Mucosa of stomach (tissue), 1 donor: ENCODE measurements around the gene CNOT6L.
"Not testable (repeated sequence)": the region's sequence is repeated elsewhere in the genome, so short reads cannot be mapped to it uniquely, and the experiment has no call there.

Source experiments
- H3K27me3 ChIP-seq: one replicate; pipeline ENCODE4 v1.7.0; 2013; ENCODE audit warnings: mild to moderate bottlenecking, low read length; ENCODE audit not compliant: control insufficient read depth, insufficient read depth
- H3K36me3 ChIP-seq: one replicate; pipeline ENCODE4 v1.7.0; 2013; ENCODE audit warnings: low read length; ENCODE audit not compliant: control insufficient read depth, insufficient read depth
- H3K4me1 ChIP-seq: one replicate; pipeline ENCODE4 v1.7.0; 2013; ENCODE audit warnings: mild to moderate bottlenecking, low read length; ENCODE audit not compliant: control insufficient read depth, insufficient read depth
- H3K4me3 ChIP-seq: one replicate; pipeline ENCODE4 v1.7.0; 2013; ENCODE audit warnings: low read length
- H3K9ac ChIP-seq: one replicate; pipeline ENCODE4 v1.7.0; 2013; ENCODE audit warnings: mild to moderate bottlenecking, low read length, moderate library complexity
- H3K9me3 ChIP-seq: one replicate; pipeline ENCODE4 v1.7.0; 2013; ENCODE audit warnings: mild to moderate bottlenecking, low read length, moderate library complexity; ENCODE audit not compliant: control insufficient read depth
- donor health status: Pancreatic carcinoma.

Gene CNOT6L

DNA sequence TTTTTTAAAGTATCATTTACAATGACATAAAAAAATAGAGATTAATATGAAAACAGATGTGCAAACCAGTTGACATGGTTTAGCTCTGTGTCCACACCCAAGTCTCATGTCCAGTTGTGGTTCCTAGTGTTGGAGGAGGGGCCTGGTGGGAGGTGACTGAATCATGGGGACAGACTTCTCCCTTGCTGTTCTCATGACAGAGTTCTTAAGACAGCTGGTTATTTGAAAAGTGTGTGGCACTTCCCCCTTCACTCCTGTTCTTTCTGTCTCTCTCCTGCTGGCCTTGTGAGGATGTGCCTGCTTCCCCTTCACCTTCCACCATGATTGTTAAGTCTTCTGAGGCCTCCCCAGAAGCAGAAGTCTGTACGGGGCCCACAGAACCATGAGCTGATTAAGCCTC lies 23.8 kb downstream of the CNOT6L start:
- Histone ChIP-seq H3K36me3 (no peaks in the 10 kb centered on the region), H3K4me1 (no peaks in the 10 kb centered on the region), H3K27me3 (no peaks in the 10 kb centered on the region), H3K4me3 (no peak overlapping the region), H3K9ac (no peak overlapping the region), H3K9me3 (no peaks in the 10 kb centered on the region)

DNA sequence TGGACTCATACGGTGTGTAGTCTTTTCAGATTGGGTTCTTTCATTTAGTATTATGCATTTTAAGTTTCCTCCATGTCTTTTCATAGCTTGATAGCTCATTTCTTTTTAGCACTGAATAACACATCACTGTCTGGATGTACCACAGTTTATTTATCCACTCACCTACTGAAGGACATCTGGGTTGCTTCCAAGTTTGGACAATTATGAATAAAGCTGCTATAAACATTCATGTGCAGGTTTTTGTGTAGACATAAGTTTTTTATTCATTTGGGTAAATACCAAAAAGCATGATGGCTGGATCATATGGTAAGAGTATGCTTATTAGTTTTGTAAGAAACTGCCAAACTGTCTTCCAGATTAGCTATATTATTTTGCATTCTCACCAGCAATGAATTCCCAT lies 29.0 kb downstream of the CNOT6L start:
- no peak overlapping the region for H3K9ac ChIP-seq
- no peaks in the 10 kb centered on the region for H3K36me3 ChIP-seq
- no peaks in the 10 kb centered on the region for H3K9me3 ChIP-seq
- H3K4me3 ChIP-seq = no peak overlapping the region
- no peaks in the 10 kb centered on the region for H3K27me3 ChIP-seq
- no peaks in the 10 kb centered on the region for H3K4me1 ChIP-seq

DNA sequence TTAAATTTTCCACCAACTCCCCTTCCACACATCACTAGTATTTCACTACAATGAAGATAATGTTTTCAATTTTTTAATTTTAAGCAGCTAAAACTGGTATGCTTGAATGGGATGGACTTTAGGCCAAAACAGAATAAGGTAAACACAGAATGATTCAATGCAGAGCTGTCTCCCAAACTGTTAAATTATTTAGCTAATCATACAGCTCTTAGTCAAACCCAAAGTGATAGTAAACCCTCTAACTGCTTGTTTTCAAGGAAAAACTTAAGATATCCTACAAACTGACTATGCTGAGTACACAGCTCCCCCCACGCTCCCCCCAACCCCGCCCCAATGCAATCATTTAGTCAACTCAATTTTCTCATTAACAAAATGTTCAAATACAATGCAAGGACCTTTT lies 30.2 kb downstream of the CNOT6L start:
- no peak overlapping the region for H3K9ac ChIP-seq
- H3K4me1 ChIP-seq = no peaks in the 10 kb centered on the region
- H3K36me3 ChIP-seq = no peaks in the 10 kb centered on the region
- no peaks in the 10 kb centered on the region for H3K27me3 ChIP-seq
- H3K4me3 ChIP-seq = no peak overlapping the region
- no peaks in the 10 kb centered on the region for H3K9me3 ChIP-seq

DNA sequence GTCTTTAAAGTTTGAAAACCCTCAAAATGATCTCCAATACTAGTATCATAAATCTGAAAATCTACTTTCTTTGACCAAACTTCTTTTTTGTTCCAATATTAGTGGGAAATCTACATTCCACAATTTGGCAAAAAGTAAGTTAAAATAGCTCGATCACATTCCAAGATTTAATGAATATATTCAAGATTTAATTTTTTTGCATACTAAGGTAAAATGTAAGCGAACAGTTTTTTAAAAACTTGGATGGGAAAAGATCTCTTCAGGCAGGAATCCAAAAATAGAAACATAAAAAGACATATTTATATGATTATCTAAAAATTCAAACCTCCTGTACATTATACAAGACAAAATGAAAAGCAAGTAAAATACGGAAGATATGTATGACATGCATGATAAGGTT lies 31.2 kb downstream of the CNOT6L start:
- no peaks in the 10 kb centered on the region for H3K9me3 ChIP-seq
- H3K27me3 ChIP-seq = no peaks in the 10 kb centered on the region
- H3K36me3 ChIP-seq = no peaks in the 10 kb centered on the region
- no peaks in the 10 kb centered on the region for H3K4me1 ChIP-seq
- H3K4me3 ChIP-seq = no peak overlapping the region
- no peak overlapping the region for H3K9ac ChIP-seq

DNA sequence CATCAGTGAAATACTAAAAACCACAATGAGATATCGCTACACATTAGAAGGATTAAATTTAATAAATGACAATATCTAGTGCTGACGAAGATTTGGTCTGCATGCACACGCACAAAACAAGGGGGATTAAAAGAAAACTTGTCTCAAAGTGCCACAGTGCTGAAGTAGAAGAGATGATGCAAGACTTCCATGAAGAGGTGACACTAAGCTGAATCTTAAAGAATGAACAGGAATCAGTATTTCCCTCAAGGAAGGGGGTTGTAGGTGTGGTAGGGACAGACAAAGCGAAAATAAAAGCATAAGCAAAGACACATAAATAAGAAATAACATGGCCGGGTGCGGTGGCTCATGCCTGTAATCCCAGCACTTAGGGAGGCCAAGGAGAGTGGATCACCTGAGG lies 33.5 kb downstream of the CNOT6L start:
- Histone ChIP-seq H3K36me3 (no peaks in the 10 kb centered on the region), H3K27me3 (no peaks in the 10 kb centered on the region), H3K9me3 (no peaks in the 10 kb centered on the region), H3K4me3 (no peak overlapping the region), H3K9ac (no peak overlapping the region), H3K4me1 (peaks cover 7% of the 10 kb centered on the region)

DNA sequence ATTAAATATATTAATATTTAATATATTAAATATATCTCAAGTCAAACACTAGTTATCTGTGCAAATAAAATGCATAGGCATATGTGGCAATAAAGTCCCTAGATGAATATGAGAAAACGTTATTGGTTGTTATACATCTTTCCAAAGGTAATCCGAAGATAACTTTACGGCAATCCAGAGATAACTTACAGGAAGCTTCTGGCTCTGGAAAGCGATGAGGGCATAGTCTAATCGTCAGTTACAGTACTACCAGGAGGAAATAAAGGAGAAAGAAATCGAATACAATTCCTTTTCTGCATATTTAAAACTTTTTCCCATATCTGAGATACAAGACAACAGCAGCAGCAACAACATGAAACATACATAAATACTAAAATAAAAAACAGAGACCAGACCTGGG lies 35.3 kb downstream of the CNOT6L start:
- peaks cover 7% of the 10 kb centered on the region for H3K4me1 ChIP-seq

DNA sequence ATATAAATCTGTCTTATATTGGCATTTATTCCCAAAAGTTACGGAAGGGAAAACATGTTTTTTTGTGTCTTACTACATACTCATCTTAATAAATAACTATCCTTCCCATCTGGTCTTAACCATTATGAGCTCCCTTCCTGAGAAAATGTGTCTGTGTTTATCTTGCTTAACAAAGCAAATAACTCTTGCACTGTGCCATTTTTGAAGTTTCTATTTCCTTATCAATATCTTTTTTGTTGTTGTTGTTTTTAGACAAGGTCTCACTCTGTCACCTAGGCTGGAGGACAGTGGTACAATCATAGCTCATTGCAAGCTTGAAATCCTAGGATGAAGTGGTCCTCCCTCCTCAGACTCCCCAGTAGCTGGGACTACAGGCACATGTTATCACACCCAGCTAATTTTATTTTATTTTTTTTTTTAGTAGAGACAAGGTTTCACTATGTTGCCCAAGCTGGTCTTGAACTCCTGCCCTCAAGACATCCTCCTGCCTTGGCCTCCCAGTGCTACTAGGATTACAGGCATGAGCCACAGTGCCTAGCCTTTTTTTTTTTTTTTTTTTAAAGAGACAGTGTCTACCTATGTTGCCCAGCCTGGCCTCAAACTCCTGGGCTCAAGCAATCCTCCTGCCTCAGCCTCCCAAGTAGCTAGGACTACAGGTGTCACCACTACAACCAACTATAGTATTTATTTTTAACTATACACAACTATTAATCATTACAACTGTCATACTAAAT lies 36.9 kb downstream of the CNOT6L start:
- peaks cover 10% of the 10 kb centered on the region for H3K4me1 ChIP-seq
- H3K9me3 ChIP-seq = no peaks in the 10 kb centered on the region
- no peak overlapping the region for H3K4me3 ChIP-seq
- H3K36me3 ChIP-seq = no peaks in the 10 kb centered on the region
- H3K27me3 ChIP-seq = no peaks in the 10 kb centered on the region
- no peak overlapping the region for H3K9ac ChIP-seq

More for the DNA sequence above, 35.3 kb downstream of the CNOT6L start:
- Histone ChIP-seq H3K9me3 (no peaks in the 10 kb centered on the region), H3K9ac (no peak overlapping the region), H3K36me3 (no peaks in the 10 kb centered on the region), H3K27me3 (no peaks in the 10 kb centered on the region), H3K4me3 (no peak overlapping the region)

DNA sequence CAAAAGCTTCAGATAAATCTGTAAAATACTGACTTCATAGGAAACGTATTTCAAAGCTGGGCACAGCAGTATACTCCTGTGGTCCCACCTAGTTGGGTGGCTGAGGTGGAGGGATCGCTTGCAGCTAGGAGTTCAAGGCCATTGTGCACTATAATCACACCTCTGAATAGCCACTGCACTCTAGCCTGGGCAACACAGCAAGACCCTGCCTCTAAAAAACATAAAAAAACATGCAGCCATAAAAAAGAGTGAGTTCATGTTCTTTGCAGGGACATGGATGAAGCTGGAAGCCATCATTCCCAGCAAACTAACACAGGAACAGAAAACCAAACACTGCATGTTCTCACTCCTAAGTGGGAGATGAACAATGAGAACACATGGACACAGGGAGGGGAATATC lies 38.4 kb downstream of the CNOT6L start:
- peaks cover 18% of the 10 kb centered on the region for H3K4me1 ChIP-seq
- H3K27me3 ChIP-seq, H3K9ac ChIP-seq: not testable (repeated sequence)

DNA sequence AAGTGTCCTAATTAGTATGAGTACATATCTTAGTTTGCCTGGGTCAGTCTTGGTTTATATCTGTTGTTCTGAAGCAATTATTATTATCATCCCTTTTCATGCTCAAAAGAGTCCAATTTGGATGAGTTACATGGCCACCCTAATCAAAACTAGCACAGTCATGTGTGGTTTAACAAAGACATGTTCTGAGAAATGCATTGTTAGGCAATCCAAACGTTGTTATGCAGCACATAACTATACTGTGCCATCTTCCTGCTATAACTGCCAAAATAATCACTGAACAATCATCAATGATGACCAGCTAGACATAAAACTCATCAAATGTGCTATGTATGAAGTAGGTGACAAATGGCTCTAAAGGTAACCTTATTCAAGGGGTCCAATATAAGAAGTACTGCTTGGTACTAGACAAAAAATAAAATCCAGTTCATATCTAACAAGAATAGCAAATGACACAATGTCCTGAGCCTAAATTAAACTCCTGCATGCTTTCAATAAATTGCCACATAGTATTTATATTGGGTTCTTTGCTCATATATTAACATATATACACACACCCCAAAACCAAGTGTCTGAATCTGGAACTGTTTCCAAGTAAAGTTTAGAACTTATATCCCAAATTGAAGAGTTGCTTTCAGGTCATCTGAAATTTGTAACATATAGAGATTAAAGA lies 41.9 kb downstream of the CNOT6L start:
- H3K27me3 ChIP-seq = no peaks in the 10 kb centered on the region
- no peaks in the 10 kb centered on the region for H3K9me3 ChIP-seq
- no peaks in the 10 kb centered on the region for H3K36me3 ChIP-seq
- no peak overlapping the region for H3K9ac ChIP-seq
- no peak overlapping the region for H3K4me3 ChIP-seq
- H3K4me1 ChIP-seq = peaks cover 21% of the 10 kb centered on the region

More for the DNA sequence above, 38.4 kb downstream of the CNOT6L start:
- H3K4me3 ChIP-seq, H3K9me3 ChIP-seq, H3K36me3 ChIP-seq: not testable (repeated sequence)

DNA sequence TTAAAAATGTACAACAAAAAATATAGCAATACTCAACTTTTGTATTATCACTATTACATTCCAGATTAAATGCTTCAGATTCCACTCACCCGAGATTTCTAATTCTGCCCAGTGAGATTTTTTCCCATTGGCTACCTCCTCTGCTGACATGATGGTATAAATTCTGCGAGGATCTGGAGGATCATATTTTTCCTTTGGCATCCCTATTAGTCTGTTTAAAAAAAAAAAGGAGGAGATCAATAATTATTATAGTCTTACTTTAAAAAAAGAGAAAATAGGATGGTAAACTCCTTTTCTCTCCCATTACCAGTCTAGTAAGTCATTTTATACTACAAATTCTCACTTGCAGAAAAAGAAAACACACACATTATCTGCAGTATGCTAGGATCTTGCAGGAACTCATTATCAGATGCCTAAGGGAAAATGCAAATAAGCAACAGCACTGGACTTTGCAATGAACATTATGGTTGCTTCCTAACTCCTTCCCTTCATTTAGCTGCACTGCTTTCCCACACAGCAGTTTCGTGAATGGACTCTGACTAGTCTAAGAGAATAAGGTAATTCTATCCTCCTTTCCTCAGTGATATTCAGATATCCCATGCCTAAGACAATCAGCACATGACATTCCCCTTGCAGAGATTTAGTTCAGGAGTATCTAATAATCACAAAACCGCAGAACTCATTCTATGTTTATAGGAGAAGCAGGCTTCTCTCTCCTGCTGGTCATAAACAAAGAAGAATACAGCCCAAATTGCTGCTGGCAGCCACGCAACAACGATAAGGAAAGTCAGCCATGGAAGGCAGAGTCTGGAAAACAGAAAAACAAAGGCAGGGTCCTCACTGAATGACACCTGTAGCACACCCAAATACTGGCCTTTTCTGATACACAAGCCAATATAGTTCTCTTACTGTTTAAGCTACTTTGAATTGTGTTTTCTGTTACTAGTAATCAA lies 42.7 kb downstream of the CNOT6L start:
- no peaks in the 10 kb centered on the region for H3K27me3 ChIP-seq
- H3K9ac ChIP-seq = no peak overlapping the region
- H3K36me3 ChIP-seq = no peaks in the 10 kb centered on the region
- no peaks in the 10 kb centered on the region for H3K9me3 ChIP-seq
- peaks cover 15% of the 10 kb centered on the region for H3K4me1 ChIP-seq
- H3K4me3 ChIP-seq = no peak overlapping the region

DNA sequence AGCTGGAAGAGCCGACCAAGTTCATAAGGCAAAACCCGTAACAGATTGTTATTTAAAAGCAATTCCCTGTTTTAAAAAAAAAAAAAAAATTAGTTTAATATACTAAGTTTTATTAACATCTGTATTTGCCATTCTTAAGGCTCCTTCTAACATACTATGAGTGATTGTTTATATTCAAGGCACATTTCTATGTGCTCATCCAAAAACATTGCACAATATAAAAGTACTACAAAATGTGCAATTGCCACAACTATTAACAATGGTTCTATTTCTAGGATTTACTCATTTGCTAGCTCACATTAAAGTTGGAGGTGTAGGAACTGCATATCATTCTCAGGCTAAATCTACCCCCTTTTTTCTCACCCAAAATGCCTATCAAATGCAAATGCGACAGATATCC lies 46.1 kb downstream of the CNOT6L start:
- no peak overlapping the region for H3K9ac ChIP-seq
- H3K4me3 ChIP-seq = no peak overlapping the region
- H3K9me3 ChIP-seq = no peaks in the 10 kb centered on the region
- no peaks in the 10 kb centered on the region for H3K27me3 ChIP-seq
- peaks cover 15% of the 10 kb centered on the region for H3K4me1 ChIP-seq
- H3K36me3 ChIP-seq = no peaks in the 10 kb centered on the region

DNA sequence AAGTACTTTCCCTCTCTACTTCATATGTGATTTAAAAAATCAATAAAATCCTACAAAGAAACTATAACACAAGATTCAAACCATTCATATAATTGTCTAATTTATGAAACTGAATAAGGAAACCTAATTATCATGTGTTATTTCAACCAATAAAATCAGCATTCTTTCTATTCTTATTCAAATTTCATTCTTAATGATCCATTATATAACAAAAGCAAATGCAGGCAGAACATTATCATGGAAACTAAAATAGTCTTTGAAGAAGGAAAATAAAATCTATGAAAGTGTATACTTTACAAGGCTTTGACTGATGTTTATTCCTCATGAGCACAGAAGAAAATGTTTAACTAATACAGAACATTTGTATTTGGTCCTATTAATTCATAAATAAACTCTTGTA lies 47.6 kb downstream of the CNOT6L start:
- H3K27me3 ChIP-seq = no peaks in the 10 kb centered on the region
- peaks cover 5% of the 10 kb centered on the region for H3K4me1 ChIP-seq
- H3K9me3 ChIP-seq = no peaks in the 10 kb centered on the region
- H3K4me3 ChIP-seq = no peak overlapping the region
- H3K9ac ChIP-seq = no peak overlapping the region
- no peaks in the 10 kb centered on the region for H3K36me3 ChIP-seq
